CD4-positive, alpha-beta T cell treated with Interleukin-6 at 100 ng/mL for 8 hours (primary cell): ENCODE data around the gene C11orf71.
A peak's percentile ranks its signal among the peaks of the same experiment; 100 is the strongest.

Experiments
- DNase-seq: peaks from one replicate; pipeline ENCODE4 v3.0.0-alpha.2; 2020; ENCODE audit warnings: mixed read lengths, low spot score

C11orf71 gene, protein sequence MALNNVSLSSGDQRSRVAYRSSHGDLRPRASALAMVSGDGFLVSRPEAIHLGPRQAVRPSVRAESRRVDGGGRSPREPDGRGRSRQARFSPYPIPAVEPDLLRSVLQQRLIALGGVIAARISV

DNA sequence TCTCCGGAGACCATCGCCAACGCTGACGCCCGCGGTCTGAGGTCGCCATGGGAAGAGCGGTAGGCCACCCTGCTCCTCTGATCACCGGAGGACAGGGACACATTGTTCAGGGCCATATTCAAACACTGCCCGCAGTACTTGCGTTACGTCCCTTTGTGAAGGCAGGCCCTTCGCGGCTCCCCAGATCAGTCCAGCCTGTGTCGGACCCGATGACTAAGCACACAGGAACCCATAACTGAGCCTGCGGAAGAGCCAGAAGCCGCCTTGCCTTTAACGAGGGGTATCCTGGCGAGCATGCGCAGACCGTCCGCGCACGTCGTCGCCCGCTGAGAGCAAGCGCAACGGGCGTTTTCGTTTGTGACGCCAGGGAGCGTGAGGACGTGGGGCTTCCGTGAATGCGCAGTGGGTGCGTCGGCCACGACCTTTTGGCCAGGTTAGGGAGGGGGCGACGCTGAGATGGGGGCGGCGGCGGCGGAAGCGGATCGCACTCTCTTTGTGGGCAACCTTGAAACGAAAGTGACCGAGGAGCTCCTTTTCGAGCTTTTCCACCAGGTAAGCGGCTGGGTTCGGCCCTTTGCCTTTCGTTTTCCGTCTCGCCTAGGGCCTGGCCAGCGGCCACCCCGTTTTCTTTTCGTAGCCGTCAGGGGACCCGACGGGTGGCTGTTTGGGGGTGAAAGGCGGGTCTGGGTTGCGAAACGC, at the start of gene C11orf71, which contains the start of gene RBM7:
Gene C11orf71 (minus strand): TSS at position 296 of the 699 bp plus-strand sequence. CDS start 180 bp downstream, at position 116.
Gene RBM7 (plus strand): TSS at position 451 of the 699 bp plus-strand sequence. CDS start 6 bp downstream, at position 457.
- DNase-seq: peak; percentile 98

DNA sequence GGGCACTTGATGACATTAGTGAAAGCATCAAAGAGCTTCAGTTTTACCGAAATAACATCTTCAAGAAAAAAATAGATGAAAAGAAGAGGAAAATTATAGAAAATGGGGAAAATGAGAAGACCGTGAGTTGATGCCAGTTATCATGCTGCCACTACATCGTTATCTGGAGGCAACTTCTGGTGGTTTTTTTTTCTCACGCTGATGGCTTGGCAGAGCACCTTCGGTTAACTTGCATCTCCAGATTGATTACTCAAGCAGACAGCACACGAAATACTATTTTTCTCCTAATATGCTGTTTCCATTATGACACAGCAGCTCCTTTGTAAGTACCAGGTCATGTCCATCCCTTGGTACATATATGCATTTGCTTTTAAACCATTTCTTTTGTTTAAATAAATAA, 49.5 kb upstream of the C11orf71 start:
- DNase-seq: no peak

DNA sequence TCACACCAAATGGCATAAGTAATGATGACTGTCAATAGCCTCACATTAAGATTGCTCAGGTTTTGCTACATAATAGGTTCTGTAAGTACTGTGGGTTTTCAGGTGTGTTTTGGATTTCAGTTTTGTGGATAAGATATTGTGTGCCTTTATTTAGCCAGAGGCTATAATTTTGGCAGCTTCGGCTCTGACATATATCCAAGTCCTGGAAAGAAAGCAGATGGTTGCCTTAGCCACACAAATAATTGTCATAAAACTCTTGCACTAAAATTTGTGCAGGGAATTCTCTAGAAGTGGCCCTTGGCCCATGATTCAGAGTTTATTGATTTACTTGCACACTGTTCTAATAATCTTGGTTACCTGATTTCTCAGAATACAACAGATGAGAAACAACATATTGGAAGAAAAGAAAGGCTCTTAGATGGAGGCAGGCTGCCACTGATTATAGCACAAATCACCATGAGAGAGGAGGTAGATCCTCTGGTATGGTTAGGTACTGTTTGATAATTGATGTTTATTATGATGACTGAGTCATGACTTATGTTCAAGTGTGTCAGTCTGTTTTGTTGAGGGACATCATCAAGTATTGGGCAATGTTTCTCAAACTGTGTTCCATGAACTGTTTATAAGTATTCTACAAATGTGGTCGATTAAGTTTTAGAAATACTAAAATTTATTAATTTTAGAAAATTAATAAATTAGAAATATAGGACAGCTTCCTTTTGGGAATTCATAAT, 48.6 kb upstream of the C11orf71 start:
- DNase-seq: no peak

DNA sequence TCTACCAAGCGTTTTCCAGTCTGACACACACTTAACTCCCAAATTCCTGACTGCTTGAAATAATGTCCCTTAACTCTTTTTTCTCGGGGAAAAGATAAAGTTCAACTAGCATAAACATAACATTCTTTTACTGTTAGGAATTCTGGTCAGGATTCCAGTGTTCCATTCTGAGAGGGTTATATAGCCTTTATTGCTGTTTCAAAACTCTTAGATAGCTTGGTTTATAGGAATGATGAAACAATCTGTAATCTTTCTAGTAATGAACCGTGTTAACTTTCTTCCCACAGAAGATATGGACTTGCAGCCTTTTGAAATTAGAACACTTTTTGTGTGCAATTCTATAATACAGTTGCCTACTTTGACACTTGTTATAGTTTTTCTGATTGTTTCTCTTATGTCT, 47.6 kb upstream of the C11orf71 start:
- DNase-seq: no peak

DNA sequence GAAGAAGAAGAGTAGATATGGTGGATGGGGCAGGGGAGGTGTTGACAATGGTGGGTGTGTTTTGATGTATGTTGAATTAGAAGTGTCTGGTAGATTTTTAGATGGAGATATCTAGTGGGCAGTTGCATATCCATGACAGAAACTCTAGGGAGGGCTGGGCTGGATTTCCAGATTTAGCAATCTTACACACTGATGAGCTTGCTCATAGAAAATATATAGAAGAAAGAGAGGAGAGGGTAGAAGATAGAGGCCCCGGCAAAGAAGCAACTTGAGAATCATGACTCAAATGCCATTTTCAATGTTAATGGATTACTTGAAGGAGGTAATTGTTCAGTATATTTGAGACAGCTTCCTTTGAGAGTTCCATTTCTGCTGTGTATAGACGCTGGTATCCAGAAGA, 47.1 kb upstream of the C11orf71 start:
- no peak for DNase-seq

DNA sequence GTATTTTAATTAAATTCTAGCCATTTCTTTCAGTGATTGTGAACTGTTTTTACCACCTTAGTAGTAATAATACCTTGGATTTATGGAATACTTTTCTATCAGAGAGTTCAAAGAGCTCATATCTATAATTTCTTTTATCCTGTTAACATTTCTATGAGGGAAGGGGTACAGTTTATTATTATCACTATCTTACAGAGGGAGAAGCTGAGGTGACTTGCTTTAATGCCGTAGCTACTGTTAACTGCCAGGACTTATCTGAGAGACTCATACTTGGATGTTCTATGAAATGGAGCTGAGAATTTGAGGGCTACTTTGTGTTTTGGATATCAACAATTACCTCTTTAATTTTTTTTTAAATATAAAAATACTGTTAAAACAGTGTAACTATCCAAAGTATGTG, 42.2 kb upstream of the C11orf71 start:
- no peak for DNase-seq

DNA sequence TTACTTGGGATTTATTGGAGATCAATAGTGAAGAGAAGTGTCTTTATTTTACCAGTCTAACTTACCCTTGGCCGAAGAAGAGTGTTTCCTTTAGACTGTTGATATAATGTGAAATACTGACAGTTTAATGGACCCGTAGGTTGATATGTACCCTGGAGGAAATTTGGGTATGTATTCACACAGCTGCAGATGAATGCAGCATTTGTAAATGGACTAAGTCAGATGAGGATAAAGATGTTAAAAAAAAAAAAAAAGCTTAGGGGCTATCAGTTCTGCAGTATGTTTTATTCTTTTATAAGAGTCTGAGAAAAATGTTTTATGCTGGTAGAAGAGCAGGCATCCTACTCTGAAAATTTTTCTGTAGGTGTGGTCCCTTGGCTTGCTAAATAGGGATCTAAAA, 41.6 kb upstream of the C11orf71 start:
- no peak for DNase-seq

DNA sequence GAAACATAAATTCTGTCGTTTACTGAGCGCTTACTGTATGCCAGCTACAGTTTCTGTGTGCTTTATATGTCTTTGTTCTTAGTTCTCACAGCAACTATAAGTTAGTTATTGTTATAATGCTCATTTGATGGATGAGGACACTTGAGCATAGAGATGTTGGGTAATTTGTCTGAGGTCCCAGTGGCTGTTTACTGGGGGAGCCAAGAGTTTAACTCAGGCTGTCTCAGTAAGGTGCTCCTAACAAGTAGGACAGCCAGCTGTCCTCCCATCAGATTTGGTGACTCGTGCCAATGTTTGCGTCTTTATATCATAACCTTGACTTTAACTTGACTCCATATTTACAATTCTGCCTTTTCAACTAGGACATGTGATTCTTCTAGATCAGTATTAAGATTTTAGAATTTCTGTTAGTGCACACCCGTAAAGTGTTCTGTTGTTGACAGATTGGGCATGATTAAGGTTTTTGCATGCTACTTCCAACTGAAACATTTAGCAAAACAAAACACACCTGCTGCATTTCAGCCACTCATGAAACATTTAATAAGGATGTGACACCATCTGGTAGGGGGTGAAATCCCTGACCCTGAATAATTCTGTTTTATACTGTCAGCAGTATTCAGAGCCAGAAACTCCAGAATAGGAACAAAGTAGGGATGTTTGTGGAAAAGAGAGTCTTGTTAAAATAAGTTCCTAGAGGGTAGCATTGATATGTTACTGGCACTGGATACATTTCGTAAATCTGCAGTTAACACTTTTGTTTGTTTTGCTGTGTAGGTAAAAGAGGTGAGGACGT, 40.9 kb upstream of the C11orf71 start:
- DNase-seq: no peak

DNA sequence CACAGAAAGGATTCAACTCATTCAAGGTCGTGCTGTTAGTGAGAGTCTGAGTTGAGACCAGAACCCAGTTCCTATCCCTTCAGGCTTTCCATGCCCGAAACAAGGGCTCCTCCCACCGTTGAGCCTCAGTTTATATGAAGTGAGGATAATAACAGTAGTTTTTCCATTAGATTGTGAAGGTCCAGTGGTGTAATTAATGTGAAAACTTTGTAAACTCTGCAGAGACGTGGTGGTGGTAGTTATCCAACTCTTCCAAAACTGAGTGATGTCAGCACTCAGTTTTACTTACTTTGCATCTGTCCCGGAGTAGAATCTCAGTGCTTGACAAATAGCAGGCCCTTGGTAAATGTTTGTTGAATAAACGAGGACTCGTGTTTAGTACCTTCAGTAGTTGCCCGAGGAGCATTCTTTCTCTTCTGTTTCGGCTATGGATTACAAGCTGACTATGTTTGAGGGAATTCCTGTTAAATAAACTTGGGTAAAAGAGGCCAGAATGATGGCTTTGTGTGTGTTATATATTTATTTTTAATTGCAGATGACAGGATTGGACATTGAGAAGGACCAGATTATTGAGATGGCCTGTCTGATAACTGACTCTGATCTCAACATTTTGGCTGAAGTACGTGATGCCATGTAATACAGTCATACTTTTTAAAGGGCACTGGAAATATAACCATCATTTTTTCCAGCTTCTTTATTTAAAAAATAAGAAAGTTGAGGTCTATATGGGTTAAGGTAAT, 40.0 kb upstream of the C11orf71 start:
- DNase-seq: no peak

DNA sequence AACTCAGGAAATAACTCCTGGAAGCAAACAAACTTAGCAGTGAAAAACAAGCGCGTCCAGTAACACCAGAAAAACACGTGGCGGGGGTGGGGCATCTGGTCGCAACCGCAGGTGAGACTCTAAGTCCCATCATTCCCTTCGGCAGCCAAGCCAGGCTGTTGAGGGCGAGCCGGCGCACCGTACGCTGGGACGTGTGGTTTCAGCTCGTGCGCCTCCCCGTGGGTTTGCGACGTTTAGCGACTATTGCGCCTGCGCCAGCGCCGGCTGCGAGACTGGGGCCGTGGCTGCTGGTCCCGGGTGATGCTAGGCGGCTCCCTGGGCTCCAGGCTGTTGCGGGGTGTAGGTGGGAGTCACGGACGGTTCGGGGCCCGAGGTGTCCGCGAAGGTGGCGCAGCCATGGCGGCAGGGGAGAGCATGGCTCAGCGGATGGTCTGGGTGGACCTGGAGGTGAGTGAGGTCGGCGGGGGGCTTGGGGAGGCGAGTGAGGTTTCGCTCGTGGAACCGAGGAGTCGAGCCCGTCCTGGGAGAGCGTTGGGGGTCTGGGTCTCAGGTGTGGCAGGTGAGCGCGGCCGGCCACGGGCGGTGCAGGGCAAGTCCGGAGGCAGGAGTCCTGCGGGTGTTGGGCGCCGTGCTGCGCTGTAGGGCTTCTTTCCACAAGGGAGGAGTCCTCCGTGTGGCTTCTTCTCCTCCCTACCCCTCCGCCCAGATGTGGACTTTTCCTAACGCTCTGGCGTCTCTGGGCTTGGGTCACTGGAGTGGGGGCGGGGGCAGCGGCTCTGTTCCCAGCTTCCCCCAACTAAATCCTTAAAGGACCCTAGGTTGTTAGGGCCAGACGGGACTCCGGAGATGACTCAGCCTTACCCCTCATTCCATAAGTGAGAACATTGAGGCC, 39.2 kb upstream of the C11orf71 start, which contains the start of gene REXO2:
Gene REXO2 (plus strand): TSS at position 239 of the 892 bp plus-strand sequence. CDS start 62 bp downstream, at position 301.
- DNase-seq: peak; percentile 96

DNA sequence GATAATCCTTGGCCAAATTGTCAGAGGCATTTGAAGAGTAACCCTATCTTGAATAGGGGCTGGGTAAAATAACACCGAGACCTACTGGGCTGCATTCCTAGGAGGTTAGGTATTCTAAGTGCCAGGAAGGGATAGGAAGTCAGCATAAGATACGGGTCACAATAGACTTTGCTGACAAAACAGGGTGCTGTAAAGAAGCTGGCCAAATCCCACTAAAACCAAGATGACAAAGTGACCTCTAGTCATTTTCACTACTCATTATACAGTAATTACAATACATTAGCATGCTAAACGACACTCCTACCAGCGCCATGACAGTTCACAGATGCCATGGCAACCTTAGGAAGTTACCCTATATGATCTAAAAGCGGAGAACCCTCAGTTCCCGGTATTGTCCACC, 38.0 kb upstream of the C11orf71 start:
- no peak for DNase-seq

DNA sequence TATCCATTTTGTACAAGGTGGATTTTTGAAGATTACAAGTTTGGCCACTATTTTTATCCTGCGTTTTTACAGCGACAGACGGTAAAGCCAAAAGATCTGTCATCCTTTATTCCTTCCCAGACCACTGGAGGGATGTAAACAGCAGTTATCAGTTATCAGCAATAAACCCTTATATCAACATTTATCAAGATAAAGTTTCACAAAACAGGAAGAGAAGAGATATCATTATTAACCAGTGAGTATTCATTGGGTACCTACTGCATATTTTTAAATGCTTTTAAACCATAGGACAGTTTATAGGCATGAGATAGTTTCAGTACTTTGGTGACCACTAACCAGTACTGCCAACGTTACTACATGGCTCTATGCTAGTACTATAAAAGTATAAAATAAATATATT, 33.1 kb upstream of the C11orf71 start:
- no peak for DNase-seq

DNA sequence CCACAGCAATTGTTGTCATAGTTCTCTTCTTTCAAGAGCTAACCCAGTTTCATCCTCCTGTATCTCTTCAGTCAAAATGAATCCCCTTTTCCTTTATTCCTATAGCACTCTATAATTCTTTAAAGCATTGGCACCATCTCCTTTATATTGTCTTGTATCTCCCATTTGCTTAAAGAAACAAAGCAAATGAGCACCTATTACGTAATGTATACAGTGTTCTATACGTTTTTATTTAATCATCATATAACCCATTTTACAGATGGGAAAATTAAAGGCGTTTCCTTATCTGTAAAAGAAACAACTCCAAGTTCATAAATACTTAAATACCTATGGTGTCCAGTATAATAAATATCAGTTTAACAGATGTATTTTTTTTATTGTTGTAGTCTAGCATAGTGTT, 32.6 kb upstream of the C11orf71 start:
- no peak for DNase-seq

DNA sequence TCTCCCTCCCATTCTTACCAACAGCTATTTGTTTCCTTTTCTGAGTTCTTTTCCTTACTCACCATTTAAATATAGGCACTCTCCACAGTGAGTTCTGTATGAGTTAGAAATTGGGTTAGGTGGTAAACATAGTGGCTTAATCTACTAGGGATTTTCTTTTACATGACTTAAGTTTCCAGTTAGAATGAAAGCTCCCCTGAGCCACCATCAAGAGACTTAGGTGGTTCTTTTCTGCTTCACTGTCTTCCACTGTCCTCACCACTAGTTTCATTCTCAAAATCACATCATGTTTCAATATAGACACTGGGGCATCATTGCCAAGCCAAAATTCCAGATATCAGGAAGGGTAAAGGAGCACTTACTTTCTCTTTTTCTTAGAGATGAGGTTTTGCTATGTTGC, 30.0 kb upstream of the C11orf71 start:
- DNase-seq: no peak

DNA sequence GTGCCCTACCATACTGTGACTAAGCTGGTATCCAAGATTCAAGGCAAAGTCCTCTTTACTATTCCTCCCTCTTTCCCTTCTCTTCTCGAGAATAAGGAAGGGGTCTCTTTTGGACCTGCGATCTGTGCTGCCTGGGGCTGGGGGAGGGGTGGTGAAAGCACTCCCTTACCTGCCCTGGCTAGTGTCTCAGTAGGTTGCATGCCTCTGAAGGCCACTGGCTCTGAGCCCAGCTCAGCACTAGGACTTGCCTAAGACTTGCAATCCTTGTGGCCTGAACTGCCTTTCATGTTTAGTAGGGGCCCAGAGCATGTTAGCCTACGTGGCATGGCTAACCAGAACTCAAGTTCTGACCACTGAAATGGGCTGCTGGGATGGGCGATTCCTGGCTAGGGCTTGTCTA, 26.0 kb upstream of the C11orf71 start:
- DNase-seq: no peak

DNA sequence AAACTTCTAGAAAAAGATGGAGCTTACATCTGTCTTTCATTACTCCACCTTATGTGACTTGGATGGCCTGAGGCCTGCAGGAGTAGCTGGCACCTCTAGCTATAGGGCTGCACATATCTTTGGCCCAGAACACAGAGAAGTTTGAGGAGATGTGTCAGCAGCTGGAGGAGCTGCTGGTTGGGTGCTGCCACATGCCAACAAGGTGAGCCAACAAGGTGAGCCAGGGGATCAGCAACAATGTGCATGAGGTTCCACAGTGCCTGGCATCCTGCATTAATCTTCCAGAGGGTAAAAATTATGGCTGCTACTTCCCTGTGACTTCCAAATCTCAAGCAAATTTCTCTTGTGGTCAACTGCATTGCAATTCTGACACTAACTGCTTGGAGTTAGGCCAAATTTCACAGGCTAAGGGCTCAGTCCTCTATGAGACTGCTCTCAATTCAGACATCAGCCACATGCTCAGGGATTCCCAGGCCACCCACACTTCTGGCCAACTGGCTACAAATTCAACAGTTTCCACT, 16.2 kb upstream of the C11orf71 start:
- no peak for DNase-seq

DNA sequence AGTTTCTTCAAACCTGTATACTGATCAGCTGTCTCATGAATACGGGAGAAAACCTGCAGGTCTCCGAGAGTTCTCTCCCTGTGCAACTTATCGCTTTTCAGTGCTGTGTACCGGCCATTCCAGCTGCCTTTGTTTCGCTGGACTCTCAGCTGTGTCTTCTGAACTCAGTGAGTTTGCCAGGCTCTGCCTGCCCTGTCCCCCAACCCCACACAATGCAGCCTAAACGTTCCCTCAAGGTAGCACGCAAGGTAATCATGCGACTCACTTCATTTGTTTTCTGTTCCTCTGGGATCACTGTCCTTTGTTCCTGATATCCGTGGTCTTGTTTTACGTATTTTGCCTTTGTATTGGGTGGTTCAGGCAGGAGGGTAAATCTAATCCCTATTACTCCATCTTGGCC, 13.6 kb upstream of the C11orf71 start:
- DNase-seq: no peak

DNA sequence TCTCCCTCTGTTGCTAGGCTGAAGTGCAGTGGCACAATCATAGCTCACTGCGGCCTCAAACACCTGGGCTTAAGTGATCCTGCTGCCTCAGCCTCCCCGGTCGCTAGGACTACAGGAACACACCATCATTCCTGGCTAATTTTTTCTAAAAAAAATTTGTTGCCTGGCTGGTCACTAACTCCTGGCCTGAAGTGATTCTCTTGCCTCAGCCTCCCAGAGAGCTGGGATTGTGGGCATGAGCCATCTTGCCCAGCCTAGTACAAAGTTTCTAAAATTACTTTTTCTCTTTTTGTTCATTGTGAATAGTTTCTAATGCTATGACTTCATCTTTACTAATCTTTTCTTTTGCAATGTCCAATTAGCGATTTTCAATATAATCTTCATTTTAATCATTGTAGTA, 12.6 kb upstream of the C11orf71 start:
- DNase-seq: no peak

DNA sequence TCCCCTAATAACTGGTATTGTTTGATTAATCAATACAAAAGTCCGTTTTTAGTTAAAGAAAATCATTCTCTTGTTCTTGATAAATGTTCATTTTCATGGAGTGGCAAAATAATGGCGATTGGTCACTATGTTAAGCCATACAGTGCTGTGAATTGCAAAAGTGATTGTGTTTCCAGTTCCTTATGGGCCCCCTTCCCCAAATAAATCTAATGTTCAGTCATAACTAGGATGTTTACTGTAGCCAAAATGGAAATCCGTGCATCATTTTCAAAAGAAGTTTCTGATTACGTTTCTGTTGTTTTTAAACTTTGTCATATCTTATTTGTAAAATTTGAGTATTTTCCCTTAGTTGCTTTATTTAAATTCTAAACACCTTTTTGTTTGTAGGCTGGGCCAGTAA, 1.0 kb upstream of the C11orf71 start:
- DNase-seq: no peak

DNA sequence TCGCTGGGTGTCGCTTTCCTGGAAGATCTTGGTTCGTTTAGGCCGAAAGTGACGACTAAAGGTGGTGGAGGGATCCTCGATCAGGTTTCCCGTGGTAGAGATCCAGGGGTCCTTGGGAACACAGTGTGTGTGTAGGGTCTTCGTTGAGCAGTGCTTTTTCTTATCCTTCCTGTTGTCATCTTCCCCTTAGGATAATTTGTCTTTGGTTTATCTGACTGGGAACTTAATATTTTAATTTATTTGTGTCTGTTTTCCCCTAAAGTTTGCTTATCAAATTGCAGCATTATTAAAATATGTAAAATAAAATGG, 558 bp upstream of the C11orf71 start:
- no peak for DNase-seq
